ENCODE measurements around the gene NACA2.
"Not testable (repeated sequence)": the region's sequence is repeated elsewhere in the genome, so short reads cannot be mapped to it uniquely, and the experiment has no call there.

NACA2 gene

DNA sequence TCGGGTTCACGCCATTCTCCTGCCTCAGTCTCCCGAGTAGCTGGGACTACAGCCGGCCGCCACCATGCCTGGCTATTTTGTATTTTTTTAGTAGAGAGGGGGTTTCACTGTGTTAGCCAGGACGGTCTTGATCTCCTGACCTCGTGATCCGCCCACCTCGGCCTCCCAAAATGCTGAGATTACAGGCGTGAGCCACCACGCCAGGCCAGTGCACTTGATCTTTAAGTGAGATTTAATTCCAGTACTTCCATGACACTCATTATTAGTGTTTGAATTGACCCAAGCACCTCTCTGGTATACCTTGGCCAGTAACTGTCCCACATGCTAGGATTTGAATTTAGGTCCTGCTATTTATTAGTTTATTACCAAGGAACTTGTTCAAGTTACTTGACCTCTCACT lies 38.5 kb downstream of the NACA2 start:
- H3K4me1 Mint-ChIP-seq; ATAC-seq (replicated peaks; ENCODE audit: extremely low read depth, poor library complexity, severe bottlenecking); H3K9me3 Mint-ChIP-seq; H3K4me3 Mint-ChIP-seq; H3K36me3 Mint-ChIP-seq (ENCODE audit: insufficient read depth); H3K27ac Mint-ChIP-seq (ENCODE audit: low read depth); DNase-seq (ENCODE audit: low spot score in 2 of 2): not testable (repeated sequence)
- peaks cover 52% of the 10 kb centered on the region for H3K27me3 Mint-ChIP-seq

DNA sequence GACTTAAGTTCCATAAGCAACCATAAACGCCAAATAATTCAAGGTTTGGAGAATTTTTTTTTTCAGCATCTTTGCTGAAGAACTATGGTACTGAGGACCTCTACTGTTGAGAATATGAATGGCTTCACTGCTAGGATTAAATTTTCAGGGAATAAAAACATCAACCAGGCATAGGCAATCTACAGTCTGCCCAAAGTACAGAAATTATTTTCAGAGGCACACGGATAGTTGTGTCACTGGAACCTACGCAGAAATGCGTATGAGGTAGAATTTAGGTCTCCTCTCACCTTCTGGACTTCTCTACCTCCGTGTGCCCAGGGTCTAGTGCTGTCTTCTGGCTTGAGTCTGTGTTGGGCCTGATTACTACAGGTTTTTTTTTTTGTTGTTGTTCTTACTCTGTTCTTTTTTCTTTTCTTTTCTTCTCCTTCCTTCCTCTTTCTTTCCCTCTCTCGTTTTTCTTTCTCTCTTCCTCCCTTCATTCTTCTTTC lies 39.7 kb downstream of the NACA2 start:
- ATAC-seq (replicated peaks; ENCODE audit: extremely low read depth, poor library complexity, severe bottlenecking) (no peak), DNase-seq (ENCODE audit: low spot score in 2 of 2) (no peak)
- Mint-ChIP-seq H3K9me3 (no peaks in the 10 kb centered on the region), H3K36me3 (ENCODE audit: insufficient read depth) (no peaks in the 10 kb centered on the region), H3K27ac (ENCODE audit: low read depth) (no peak overlapping the region), H3K4me1 (no peaks in the 10 kb centered on the region), H3K4me3 (no peak overlapping the region), H3K27me3 (peaks cover 49% of the 10 kb centered on the region)

DNA sequence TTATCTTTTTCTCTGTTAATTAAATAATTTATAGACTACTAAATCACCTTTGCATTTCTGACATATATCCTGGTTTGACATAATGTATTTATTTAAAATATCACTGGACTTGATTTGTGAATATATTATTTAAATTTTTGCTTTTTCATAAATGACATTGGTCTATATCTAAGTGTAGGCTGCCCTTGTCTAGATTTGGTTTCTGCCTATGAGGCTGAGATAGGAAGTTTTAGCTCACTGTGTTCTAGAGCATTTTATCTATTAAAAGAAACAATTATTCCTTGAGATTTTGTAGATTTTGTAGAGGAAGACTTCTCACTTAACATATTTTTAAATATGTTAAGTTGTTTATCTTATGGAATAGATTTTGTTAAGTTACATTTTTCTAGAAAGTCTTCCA lies 43.9 kb downstream of the NACA2 start:
- H3K4me3 Mint-ChIP-seq: no peak overlapping the region
- no peak for DNase-seq (ENCODE audit: low spot score in 2 of 2)
- no peak overlapping the region for H3K27ac Mint-ChIP-seq (ENCODE audit: low read depth)
- no peak for ATAC-seq (replicated peaks; ENCODE audit: extremely low read depth, poor library complexity, severe bottlenecking)
- H3K36me3 Mint-ChIP-seq (ENCODE audit: insufficient read depth): no peaks in the 10 kb centered on the region
- H3K27me3 Mint-ChIP-seq: peaks cover 40% of the 10 kb centered on the region
- H3K4me1 Mint-ChIP-seq: no peaks in the 10 kb centered on the region
- no peaks in the 10 kb centered on the region for H3K9me3 Mint-ChIP-seq

DNA sequence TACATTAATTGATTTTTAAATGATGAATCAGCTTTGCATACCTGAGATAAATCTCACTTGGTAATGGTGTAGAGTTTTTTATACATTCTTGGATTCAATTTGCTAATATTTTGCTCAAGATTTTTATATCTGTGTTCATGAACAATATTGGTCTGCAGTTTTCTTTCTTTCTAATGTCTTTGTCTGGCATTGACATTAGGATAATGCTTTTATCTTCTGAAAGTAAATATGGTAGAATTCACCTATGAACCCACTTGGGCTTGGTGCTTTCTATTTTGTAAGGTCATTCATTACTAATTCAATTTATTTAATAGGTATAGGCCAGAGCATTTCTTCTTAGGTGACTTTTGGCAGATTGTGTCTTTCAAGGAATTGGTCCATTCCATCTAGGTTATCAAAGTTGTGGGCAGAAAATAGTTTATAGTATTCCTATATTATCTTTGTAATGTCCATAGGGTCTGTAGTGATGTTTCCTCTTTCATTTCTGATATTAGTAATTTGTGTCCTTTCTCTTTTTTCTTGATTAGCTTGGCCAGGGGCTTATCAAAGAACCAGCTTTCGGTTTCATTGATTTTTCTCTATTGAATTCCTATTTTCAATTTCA lies 45.6 kb downstream of the NACA2 start:
- no peaks in the 10 kb centered on the region for H3K36me3 Mint-ChIP-seq (ENCODE audit: insufficient read depth)
- DNase-seq (ENCODE audit: low spot score in 2 of 2) (no peak), ATAC-seq (replicated peaks; ENCODE audit: extremely low read depth, poor library complexity, severe bottlenecking) (no peak)
- H3K27ac Mint-ChIP-seq (ENCODE audit: low read depth): no peak overlapping the region
- H3K4me3 Mint-ChIP-seq: no peak overlapping the region
- peaks cover 26% of the 10 kb centered on the region for H3K27me3 Mint-ChIP-seq
- H3K4me1 Mint-ChIP-seq: no peaks in the 10 kb centered on the region
- no peaks in the 10 kb centered on the region for H3K9me3 Mint-ChIP-seq

DNA sequence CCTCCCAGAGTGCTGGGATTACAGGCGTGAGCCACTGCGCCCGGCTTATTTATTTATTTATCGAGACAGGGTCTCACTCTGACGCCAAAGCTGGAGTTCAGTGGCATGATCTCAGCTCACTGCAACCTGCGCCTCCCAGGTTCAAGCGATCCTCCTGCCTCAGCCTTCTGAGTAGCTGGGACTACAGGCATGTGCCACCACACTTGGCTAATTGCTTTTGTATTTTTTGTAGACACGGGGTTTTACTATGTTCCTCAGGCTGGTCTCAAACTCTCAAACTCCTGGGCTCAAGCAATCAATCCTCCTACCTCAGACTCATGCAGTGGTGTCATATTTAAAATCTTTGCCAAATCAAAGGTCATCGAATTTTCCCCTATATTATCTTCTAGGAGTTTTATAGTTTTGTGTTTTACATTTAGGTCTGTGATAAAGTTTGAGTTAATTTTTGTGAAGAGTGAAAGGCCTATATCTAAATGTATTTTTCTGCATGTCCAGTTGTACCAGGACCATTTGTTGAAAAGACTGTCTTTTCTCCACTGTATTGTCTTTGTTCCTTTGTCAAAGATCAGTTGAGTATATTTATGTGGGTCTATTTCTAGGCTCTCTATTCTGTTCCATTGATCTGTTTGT lies 47.1 kb downstream of the NACA2 start:
- no peaks in the 10 kb centered on the region for H3K9me3 Mint-ChIP-seq
- DNase-seq (ENCODE audit: low spot score in 2 of 2) (no peak), ATAC-seq (replicated peaks; ENCODE audit: extremely low read depth, poor library complexity, severe bottlenecking) (no peak)
- peaks cover 13% of the 10 kb centered on the region for H3K27me3 Mint-ChIP-seq
- H3K27ac Mint-ChIP-seq (ENCODE audit: low read depth): no peak overlapping the region
- H3K36me3 Mint-ChIP-seq (ENCODE audit: insufficient read depth): no peaks in the 10 kb centered on the region
- H3K4me3 Mint-ChIP-seq: no peak overlapping the region
- H3K4me1 Mint-ChIP-seq: no peaks in the 10 kb centered on the region

DNA sequence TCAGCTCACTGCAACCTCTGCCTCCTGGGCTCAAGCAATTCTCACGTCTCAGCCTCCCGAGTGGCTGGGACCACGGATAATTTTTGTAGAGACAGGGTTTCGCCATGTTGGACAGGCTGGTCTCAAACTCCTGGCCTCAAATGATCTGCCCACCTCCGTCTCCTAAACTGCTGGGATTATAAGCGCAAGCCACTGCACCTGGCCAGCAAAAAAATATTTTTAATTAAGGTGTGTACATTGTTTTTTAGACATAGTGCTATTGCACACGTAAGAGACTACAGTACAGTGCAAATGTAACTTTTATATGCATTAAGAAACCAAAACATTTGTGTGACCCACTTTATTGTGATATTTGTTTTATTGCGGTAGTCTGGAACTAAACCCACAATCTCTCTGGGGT lies 49.0 kb downstream of the NACA2 start:
- no peak overlapping the region for H3K4me3 Mint-ChIP-seq
- H3K36me3 Mint-ChIP-seq (ENCODE audit: insufficient read depth): no peaks in the 10 kb centered on the region
- H3K4me1 Mint-ChIP-seq: no peaks in the 10 kb centered on the region
- H3K27me3 Mint-ChIP-seq: no peaks in the 10 kb centered on the region
- ATAC-seq (replicated peaks; ENCODE audit: extremely low read depth, poor library complexity, severe bottlenecking): no peak
- no peak for DNase-seq (ENCODE audit: low spot score in 2 of 2)
- no peak overlapping the region for H3K27ac Mint-ChIP-seq (ENCODE audit: low read depth)
- H3K9me3 Mint-ChIP-seq: no peaks in the 10 kb centered on the region

DNA sequence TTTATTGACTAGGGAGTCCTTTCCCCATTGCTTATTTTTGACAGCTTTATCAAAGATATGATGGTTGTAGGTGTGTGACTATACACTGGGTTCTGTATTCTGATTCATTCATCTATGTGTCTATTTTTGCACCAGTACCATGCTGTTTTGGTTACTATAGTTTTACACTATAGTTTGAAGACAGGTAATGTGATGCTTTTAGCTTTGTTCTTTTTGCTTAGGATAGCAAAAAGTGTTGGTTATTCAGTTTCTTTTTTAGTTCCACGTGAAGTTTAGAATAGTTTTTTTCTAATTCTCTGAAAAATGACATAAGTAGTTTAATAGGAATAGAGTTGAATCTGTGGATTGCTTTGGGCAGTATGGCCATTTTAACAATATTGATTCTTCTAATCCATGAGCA lies 50.1 kb downstream of the NACA2 start:
- Mint-ChIP-seq H3K9me3 (no peaks in the 10 kb centered on the region), H3K4me1 (peaks cover 5% of the 10 kb centered on the region), H3K27me3 (no peaks in the 10 kb centered on the region), H3K27ac (ENCODE audit: low read depth) (no peak overlapping the region), H3K4me3 (no peak overlapping the region), H3K36me3 (ENCODE audit: insufficient read depth) (no peaks in the 10 kb centered on the region)
- DNase-seq (ENCODE audit: low spot score in 2 of 2) (no peak), ATAC-seq (replicated peaks; ENCODE audit: extremely low read depth, poor library complexity, severe bottlenecking) (no peak)

Measured in central memory CD8-positive, alpha-beta T cell (primary cell).